OCI-LY7 (cell line): ENCODE results near the gene PPFIBP1.

ENCODE experiments used
- EZH2phosphoT487 ChIP-seq: fragments of 200-600 bp; sonication (generic); IDR thresholded peaks from 2 replicates; pipeline ENCODE4 v1.6.1; 2018; ENCODE audit warnings: low read depth, borderline replicate concordance, mild to moderate bottlenecking, mixed run types, antibody characterized with exemption, low read length, moderate library complexity, mixed read lengths
- TF ChIP-seq, protein P1 (sequence below): fragments of 200-600 bp; sonication (generic); conservative IDR thresholded peaks from 2 replicates; pipeline ENCODE4 v1.5.1; 2014; ENCODE audit warnings: mild to moderate bottlenecking, antibody characterized with exemption, low read length, moderate library complexity, mixed read lengths

DNA sequence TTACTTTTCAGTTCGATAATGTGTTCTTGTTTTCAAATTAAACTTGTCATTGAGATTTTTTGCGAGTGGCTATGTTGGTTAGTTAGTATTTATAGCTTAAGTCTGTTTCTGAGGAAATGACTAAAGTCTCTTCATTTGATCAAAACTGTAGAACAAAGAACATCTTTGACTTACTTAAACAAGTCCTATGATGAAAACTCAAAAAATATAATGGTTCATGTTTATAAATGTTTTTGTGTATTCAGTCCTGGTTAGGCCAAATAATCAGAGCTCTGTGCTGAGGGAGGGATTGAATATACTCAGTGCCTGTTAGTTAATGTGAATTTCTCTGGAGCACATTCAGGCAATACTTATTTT is 51.7 kb downstream of the PPFIBP1 start:
- TF ChIP-seq, protein P1, sequence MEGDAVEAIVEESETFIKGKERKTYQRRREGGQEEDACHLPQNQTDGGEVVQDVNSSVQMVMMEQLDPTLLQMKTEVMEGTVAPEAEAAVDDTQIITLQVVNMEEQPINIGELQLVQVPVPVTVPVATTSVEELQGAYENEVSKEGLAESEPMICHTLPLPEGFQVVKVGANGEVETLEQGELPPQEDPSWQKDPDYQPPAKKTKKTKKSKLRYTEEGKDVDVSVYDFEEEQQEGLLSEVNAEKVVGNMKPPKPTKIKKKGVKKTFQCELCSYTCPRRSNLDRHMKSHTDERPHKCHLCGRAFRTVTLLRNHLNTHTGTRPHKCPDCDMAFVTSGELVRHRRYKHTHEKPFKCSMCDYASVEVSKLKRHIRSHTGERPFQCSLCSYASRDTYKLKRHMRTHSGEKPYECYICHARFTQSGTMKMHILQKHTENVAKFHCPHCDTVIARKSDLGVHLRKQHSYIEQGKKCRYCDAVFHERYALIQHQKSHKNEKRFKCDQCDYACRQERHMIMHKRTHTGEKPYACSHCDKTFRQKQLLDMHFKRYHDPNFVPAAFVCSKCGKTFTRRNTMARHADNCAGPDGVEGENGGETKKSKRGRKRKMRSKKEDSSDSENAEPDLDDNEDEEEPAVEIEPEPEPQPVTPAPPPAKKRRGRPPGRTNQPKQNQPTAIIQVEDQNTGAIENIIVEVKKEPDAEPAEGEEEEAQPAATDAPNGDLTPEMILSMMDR = no peak
- TF ChIP-seq EZH2phosphoT487 = no peak
